Measurements from ENCODE around the gene KRT31.

KRT31 gene

GRCh38 chr17:41403404-41404023 lies 6.1 kb upstream of the KRT31 start (continued):
- no peak for TF ChIP-seq ZNF639 (tag by site-specific recombination; IDR thresholded peaks at IDR 0.05)
- TF ChIP-seq ZNF16 (tag by site-specific recombination; IDR thresholded peaks at IDR 0.05; ENCODE audit: low read depth) = no peak

GRCh38 chr17:41402161-41402560 lies 4.8 kb upstream of the KRT31 start:
- H3K27ac ChIP-seq (ENCODE audit: extremely low read depth, low read depth, low read length) = no peak overlapping the region
- no peak overlapping the region for H3K4me3 ChIP-seq (ENCODE audit: low read depth, low read length)
- TF ChIP-seq GLI4 (tag by site-specific recombination; IDR thresholded peaks at IDR 0.05) (no peak), ZIC2 (tag by site-specific recombination; IDR thresholded peaks at IDR 0.05) (no peak), ZNF558 (tag by site-specific recombination; IDR thresholded peaks at IDR 0.05) (no peak), ZBTB7A (tag by site-specific recombination; IDR thresholded peaks at IDR 0.05; ENCODE audit: low read depth) (no peak), SP2 (tag by site-specific recombination; IDR thresholded peaks at IDR 0.05) (no peak), ZNF10 (tag by site-specific recombination; IDR thresholded peaks at IDR 0.05) (no peak), ZNF140 (tag by site-specific recombination; IDR thresholded peaks at IDR 0.05) (no peak), ZNF112 (tag by site-specific recombination; IDR thresholded peaks at IDR 0.05) (no peak), ZNF501 (tag by site-specific recombination; IDR thresholded peaks at IDR 0.05) (no peak), HOXD13 (CRISPR knock-in tag; IDR thresholded peaks at IDR 0.05; ENCODE audit: borderline replicate concordance) (no peak), GLI2 (tag by site-specific recombination; IDR thresholded peaks at IDR 0.05; ENCODE audit: borderline replicate concordance, low read depth) (no peak), ZNF580 (tag by site-specific recombination; IDR thresholded peaks at IDR 0.05) (no peak), IKZF3 (tag by site-specific recombination; IDR thresholded peaks at IDR 0.05) (no peak), REST (tag by site-specific recombination; IDR thresholded peaks at IDR 0.05) (no peak), CTCF (tag by site-specific recombination; IDR thresholded peaks at IDR 0.05) (no peak), KLF8 (tag by site-specific recombination; IDR thresholded peaks at IDR 0.05) (no peak)
- H3K9me3 ChIP-seq (ENCODE audit: control insufficient read depth, insufficient read depth, low read depth, low read length) = no peaks in the 10 kb centered on the region
- ChIA-PET POLR2A (no interaction called here), CTCF (interaction anchor here (2.1 kb wide), 1 partner anchor 147 kb away, joined by 11 read pairs; no protein-coding TSS in a partner anchor)
- H3K36me3 ChIP-seq (ENCODE audit: control insufficient read depth in 2 of 2, insufficient read depth in 1 of 2, low read length in 2 of 2) = no peaks in the 10 kb centered on the region
- H3K4me1 ChIP-seq (ENCODE audit: control insufficient read depth, insufficient read depth, low read length) = peaks cover 13% of the 10 kb centered on the region

All from HEK293 (cell line).